DMS153 treated with DMSO at 0.1 percent for 48 hours (cell line): ENCODE results near the gene GNA12.
"Not testable (repeated sequence)": the region's sequence is repeated elsewhere in the genome, so short reads cannot be mapped to it uniquely, and the experiment has no call there.

Experiments used
- DNase-seq: peaks from one replicate; lab custom pipeline; 2025; ENCODE audit not compliant: unreplicated experiment; lab: John Stamatoyannopoulos, UW

Gene GNA12

DNA sequence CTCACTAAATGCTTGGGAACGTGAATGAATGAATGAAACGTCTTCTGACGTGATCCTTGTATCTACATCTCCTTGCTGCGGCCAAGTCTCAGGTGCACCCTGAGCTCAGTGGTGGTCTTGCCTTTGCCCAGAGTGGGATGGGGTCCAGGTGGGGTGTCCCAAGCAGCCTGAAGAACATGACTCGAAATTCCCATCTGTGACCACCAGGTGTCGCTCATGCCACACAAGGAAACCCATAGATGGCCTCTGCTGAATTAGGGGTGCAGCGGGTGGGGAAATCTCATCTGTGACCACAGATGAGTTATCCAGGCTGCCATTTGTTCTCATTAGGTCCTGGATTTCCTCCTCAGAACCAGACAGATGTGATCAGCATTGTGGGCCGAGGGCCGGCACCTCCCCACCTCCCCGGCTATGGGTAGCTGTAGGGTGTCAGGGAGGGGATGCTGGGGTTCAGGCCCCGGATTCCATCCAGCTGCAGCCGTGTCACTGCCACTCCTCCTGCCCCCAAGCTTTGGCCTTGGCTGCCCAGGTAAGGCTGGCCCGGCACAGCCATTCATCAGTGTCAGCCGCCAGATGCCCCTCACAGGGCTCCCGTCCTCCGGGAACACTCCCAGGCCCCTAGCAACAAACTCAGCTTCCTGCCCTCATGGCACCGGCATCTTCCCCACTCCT is 21.0 kb upstream of the GNA12 start:
- peak; percentile 91 for DNase-seq

DNA sequence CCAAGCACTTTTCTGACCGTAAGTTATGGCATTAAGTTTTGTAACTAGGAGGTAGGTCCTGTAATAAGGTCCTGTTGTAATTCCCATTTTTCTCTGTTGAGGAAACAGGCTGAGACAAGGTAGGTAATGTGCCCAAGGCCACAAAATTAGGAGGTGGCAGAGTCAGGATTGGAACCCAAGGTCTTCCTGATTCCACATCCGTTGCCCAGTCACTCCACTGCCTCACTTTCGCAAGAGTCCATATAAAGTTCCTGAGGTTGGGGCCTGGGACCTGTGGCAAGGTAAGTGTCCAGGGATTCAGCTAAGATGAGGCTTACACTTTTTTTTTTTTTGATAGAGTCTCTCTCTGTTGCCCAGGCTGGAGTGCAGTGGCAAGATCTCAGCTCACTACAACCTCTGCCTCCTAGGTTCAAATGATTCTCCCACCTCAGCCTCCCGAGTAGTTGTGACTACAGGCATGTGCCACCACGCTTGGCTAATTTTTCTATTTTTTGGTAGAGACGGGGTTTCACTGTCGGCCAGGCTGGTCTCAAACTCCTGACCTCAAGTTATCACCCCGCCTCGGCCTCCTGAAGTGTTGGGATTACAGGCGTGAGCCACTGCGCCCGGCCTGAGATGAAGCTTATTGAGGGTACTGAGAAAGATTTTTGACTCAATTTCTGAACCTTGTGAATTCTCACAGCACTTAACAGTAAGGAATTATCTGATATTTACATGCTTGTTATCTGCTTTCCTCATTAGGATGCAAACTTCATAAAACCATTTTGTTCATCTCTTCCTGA is 20.3 kb upstream of the GNA12 start:
- DNase-seq, result no peak

DNA sequence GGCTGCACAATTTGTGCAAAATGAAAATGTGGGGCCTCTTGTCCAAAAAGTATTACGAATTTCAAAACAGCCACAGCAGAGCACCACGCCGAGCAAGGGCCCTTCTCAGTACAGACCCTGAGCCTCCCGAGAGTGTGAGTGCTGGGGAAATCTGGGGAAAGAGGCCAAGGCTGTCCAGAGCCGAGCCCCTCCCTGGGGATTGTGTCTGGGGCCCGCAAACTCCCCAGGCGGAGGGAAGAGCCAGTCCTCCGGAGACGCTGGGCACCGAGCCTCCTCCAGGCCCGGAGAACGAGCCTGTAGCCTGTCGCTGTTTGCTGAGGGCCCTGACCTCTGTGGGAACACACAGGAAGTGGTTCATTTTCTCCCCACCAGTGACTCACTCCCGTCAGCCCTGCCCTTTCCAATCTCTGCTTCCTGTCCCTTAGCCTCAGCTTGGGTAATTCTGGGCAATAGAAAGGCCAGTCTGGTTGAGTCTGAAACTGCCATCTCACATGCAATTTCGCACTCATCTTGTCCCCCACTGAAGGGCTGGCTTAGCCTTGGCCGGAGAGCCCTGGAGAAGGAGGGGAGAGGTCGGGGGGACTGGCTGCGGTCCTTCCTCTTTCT is 19.5 kb upstream of the GNA12 start:
- DNase-seq, result peak; percentile 79

DNA sequence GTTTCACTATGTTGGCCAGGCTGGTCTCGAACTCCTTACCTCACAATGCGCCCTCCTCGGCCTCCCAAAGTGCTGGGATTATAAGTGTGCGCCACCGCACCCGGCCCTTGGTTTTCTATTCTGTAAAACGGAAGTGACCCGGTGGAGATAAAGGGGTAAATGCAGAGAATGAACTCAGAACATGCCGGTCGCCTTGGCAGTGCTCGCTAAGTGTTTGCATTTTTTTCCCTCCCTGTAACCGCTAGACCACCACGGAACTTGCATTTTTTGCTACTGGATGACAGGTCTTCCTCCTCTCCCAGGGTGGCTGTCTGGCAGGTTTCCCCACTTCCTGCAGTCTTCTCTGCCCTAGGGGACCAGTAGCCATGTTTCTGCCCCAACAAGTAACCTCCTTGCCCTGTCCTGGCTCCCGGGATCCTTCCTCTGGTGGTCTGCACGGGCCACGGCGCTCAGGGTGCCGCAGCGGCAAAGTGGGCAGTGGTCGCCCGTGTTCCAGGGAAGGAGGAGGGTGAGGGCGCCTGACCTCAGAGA is 18.8 kb upstream of the GNA12 start:
- DNase-seq, result no peak

DNA sequence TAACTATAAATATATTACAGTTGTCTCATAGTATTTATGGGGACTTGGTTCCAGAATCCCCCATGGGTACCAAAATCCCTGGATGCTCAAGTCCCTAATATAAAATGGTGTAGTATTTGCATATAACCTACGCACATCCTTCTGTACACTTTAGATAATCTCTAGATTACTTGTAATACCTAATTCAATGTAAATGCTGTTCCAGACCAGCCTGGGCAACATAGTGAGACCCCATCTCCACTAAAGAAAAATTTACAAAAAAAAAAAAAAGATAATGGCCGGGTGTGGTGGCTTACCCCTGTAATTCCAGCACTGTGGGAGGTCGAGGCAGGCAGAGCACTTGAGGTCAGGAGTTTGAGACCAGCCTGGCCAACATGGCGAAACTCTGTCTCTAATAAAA is 17.4 kb upstream of the GNA12 start:
- DNase-seq, result no peak

DNA sequence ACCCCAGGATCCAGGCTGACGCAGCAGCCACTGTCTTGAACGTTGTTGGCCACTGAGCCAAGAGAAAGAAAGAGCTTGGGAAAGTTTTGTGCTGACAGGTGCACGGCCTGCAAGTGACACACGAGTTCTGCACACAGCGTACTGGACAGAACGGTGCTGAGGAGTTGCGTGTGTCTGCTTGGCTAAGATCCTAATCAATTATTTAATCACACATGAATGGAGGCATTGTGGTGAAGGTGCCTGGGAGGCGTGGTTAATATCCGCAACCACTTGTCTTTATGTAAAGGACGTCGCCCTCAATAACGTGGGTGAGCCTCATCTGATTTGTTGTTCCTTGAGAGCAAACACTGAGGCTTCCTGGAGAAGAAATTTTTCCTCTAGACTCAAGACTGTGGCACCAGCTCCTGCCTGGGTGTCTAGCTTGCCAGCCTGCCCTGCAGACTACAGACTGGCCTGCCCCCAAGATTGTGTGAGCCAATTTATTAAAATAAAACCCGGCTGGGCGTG is 16.6 kb upstream of the GNA12 start:
- DNase-seq, result no peak

DNA sequence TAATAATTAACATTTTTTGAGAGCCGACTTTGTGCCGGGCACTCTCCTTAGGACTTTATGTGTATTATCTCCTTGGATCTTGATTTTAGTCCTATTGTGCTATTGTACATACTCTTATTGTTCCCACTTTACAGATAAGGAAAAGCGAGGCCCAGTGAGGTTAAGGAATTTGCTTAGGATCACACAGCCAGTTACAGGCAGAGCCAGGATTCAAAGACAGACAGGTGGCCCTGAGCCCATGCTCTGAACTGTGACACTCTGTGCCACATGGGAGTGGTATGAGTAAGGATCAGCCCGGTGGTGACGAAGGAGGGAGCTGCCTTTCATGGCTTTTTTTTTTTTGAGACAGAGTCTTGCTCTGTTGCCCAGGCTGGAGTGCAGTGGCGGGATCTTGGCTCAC is 15.8 kb upstream of the GNA12 start:
- DNase-seq, result no peak

DNA sequence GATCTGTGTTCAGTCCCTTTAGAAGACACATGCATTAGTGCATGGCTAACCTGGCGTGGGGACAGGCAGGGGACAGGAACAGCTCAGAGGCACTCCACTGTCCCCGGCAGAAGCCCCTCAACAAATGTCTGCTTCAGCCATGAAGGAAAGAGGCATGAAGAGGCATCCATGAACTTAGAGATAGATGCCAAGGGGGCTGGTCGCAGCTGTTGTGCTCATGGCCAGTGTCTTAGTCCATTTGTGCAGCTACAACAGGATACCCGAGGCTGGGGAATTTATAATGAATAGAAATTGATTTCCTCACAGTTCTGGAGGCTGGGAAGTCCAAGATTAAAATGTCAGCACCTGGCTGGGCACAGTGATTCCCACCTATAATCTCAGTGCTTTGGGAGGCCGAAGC is 14.5 kb upstream of the GNA12 start:
- no peak for DNase-seq

DNA sequence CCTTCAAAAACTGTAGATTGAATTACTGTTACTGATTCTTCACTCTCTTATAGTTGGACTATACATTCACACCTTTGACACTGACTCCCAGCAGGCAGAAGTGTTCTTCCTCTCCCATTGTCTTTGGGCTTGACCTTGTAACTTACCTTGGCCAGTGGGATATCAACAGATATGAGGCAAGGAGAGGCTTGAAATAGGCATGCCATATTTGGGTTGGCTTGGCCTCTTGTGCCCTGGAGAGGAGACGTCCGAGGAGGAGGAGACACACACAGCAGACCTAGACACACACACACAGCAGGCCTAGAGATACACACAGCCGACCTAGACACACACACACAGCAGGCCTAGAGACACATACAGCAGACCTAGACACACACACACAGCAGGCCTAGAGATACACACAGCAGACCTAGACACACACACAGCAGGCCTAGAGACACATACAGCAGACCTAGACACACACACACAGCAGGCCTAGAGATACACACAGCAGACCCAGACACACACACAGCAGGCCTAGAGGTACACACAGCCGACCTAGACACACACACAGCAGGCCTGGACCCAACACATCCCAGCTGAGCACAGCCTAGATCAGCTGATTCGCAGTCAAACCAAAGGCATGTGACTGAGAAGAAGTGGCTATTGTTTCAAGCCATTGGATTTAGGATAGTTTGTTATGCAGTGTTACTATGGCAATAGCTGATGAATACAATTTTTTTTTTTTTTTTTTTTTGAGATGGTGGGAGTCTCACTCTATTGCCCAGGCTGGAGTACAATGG is 12.5 kb upstream of the GNA12 start:
- DNase-seq, result no peak

DNA sequence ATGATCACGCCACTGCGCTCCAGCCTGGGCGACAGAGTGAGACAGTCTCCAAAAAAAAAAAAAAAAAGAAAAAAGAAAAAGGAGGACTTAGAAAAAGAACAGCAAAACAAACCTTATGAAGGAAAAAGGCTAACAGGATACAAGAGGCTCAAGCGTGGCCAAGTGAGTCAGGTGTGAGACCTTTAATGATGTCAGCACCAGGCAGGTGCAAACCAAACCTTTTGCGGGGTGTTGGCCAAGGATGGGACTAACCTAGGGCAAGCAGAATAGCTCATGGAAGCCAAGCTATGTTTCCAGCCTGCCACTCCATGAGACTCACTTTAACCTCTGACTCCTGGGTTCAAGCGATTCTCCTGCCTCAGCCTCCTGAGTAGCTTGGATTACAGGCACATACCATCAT is 11.3 kb upstream of the GNA12 start:
- no peak for DNase-seq

DNA sequence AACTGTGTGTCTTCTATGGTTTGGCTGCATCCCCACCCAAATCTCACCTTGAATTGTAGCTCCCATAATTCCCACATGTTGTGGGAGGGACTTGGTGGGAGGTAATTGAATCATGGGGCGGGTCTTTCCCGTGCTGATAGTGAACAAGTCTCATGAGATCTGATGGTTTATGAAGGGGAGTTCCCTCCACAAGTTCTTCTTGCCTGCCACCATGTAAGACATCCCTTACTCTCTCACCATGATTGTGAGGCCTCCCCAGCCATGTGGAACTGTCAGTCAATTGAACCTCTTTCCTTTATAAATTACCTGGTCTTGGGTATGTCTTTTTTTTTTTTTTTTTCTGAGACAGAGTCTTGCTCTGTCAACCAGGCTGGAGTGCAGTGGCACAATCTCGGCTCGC is 9.4 kb upstream of the GNA12 start:
- DNase-seq, result not testable (repeated sequence)

DNA sequence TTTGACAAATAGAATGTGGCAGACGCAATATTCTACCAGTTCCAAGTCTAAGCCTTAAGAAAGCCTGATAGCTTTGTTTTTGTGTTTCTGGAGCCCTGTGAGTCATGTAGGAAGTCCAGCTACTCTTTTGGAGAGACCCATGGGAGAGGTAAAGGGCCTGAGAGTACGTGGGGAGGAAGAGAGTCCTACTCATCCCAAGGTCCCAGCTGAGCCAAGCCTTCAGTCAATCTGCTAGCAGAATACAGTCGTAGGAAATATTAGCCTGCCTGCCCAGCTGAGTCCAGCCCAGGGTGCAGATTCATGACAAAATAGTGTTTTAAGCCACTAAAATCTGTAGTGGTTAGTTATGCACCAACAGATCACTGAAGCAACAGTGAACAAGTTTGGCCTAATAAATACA is 9.0 kb upstream of the GNA12 start:
- no peak for DNase-seq

DNA sequence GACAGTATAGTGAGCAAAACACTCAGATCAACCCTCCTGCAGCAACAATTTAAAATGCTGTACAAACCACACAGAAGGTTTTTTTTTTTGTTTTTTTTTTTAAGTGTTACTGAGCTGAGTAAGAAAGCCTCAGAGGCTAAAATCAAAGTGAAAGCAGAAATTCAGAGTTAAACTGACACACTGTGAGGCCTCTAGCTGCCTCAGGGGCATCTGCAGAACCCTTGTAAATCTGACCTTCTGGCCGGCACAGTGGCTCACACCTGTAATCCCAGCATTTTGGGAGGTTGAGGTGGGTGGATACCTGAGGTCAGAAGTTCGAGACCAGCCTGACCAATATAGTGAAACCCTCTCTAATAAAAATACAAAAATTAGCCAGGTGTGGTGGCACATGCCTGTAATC is 7.4 kb upstream of the GNA12 start:
- DNase-seq, result no peak

DNA sequence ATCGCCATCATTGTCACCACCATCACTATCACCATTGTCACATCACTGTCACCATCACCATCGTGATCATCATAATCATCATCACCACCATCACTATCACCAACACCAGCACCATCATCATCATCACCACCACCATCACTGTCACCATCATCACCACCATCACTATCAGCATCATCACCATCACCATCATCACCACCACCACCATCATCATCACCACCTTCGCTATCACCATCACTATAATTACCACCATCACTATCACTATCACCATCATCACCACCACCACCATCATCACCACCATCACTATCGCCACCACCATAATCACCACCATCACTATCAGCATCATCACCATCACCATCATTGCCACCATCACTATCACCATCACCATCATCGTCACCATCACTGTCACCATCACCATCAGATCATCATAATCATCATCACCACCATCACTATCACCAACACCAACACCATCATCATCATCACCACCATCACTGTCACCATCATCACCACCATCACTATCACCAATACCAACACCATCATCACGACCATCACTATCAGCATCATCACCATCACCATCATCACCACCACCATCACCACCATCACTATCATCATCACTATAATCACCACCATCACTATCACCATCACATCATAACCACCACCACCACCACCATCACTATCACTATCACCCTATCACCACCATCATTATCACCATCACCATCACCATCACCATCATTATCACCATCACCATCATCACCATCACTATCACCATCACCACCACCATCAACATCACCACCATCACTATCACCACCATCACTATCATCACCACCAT is 6.0 kb upstream of the GNA12 start:
- no peak for DNase-seq

DNA sequence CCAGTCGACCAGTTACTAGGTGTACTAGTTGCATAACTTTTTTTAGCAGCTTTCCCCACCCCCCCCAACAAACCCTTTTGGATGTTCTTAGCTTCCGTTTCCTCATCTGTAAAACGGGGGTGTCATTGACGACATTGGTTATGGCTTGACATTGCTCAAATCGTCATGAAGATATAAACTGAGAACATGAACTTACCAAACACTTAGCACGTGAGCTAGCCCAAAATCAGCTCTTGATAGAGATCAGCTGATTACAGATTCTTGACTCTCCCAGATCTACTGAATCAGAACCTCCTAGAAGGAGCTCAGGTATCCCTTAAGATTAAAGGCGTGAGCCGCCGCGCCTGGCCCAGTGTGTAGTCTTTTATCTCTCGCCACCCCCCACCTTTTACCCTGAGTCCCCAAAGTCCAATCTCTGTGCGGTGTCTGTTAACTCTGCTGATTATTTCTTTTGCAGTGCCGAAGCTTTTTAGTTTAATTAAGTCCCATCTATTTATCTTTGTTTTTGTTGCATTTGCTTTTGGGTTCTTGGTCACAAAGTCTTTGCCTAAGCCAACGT is 1.0 kb upstream of the GNA12 start:
- no peak for DNase-seq

DNA sequence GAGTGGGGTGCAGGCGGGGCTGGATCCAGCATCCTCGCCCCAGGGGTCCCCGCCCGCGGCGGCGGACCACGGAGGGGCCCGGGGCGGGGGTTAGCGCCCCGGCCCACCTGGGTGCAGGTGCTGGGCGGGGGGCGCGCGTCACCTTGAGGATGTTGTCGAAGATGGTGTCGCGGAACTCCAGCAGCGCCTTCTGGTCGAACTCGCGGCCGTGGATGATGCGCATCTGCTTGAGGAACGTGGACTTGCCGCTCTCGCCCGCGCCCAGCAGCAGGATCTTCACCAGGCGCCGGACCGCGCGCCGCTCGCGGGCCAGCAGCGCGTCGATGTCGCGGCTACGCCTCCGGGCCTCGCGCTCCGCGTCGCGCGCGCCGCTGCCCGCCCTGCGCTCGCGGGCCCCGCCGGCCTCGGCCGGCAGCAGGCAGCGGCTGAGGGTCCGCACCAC is 376 bp downstream of the GNA12 start:
- DNase-seq, result no peak

DNA sequence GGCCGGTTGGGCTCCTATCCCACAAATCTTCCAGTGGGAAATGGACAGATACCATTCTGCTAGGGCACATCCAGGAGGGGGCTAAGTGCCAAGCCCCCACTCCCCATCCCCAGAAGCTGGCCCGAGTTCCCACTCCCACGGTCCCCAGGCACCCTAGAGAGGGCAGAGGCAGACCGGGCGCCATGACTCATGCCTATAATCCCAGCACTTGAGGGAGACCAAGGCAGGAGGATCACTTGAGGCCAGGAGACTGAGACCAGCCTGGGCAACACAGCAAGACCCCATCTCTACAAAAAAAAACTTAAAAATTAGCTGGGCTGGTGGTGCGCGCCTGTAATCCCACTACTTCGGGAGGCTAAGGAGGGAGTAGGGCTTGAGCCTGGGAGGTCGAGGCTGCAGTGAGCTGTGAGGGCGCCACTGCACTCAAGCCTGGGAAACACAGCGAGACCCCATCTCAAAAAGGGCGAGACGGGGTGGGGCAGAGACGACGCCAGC is 870 bp downstream of the GNA12 start:
- DNase-seq, result no peak

DNA sequence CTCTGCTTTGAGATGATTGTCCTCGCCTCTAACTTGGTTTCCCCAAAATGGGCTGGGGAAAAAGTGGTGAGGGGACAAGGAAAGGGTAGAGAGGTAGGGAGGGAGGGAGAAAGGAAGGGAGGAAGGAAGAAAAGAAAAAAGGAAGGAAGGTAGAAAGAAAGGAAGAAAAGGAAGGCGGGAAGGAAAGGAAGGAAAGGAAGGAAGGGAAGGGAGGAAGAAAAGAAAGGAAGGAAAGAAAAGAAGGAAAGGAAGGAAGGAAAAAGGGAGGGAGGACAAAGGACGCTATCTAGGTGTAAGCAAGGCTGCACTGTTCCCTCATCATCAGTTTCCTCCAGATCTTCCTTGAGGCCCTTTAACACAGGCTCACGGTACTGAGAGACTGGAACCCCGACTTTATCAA is 2.2 kb downstream of the GNA12 start:
- DNase-seq, result no peak

DNA sequence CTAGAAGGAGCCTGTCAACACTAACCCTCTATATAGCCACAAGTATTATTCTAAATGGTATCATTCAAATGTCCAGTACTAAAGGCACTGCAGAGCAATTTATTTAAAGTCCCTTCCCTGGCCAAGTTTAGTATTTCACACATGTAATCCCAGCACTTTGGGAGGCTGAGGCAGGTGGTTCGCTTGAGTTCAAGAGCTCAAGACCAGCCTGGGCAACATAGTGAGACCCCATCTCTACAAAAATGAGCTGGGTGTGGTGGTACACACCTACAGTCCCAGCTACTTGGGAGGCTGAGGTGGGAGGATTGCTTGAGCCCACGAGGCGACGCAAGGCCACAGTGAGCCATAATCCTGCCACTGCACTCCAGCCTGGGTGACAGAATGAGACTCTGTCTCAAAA is 3.6 kb downstream of the GNA12 start:
- DNase-seq, result no peak
